Stomach smooth muscle (tissue), 2 donors: ENCODE data around the gene ZBTB4.

Experiments used
- H3K27ac ChIP-seq: one replicate; pipeline ENCODE4 v1.7.0; 2013; ENCODE audit warnings: mild to moderate bottlenecking, low read length, inconsistent platforms
- H3K27me3 ChIP-seq, 2 donors: one replicate each; pipeline ENCODE4 v1.7.0; 2013; ENCODE audit warnings: low read length in 2 of 2; ENCODE audit not compliant: insufficient read depth in 2 of 2, control insufficient read depth in 1 of 2
- H3K36me3 ChIP-seq, 2 donors: one replicate each; pipeline ENCODE4 v1.7.0; 2013; ENCODE audit warnings: low read length in 2 of 2; ENCODE audit not compliant: control insufficient read depth in 2 of 2, insufficient read depth in 2 of 2
- H3K4me1 ChIP-seq: one replicate; pipeline ENCODE4 v1.7.0; 2013; ENCODE audit warnings: low read length; ENCODE audit not compliant: control insufficient read depth, insufficient read depth
- H3K4me3 ChIP-seq, 2 donors: one replicate each; pipeline ENCODE4 v1.7.0; 2013; ENCODE audit warnings: low read length in 2 of 2
- H3K9ac ChIP-seq, 2 donors: one replicate each; pipeline ENCODE4 v1.7.0; 2013; ENCODE audit warnings: low read length in 2 of 2, mild to moderate bottlenecking in 1 of 2
- H3K9me3 ChIP-seq, 2 donors: one replicate each; pipeline ENCODE4 v1.7.0; 2013; ENCODE audit warnings: low read length in 2 of 2; ENCODE audit not compliant: control insufficient read depth in 2 of 2
- donor health status: healthy.
- donor health status: Pancreatic carcinoma.

The ZBTB4 gene

DNA sequence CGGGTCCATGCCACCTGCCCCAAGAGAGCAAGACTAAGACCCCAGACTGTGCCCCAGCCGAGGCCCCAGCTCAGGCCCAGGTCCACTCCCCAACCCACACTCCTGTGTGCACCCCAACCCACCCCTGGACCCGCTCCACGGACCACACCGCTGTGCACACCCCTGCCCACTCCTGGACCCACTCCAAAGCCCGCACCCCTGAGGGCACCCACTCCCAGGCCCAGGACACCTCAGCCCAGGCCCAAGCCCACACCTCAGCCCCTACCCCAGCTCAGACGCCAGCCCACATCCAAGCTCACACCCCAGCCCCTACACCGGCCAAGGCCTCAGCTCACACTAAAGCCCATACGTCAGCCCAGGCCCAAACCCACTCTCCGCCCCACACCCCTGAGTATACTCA lies 49.7 kb downstream of the ZBTB4 start:
- Histone ChIP-seq H3K4me3 (no peak overlapping the region), H3K36me3 (no peaks in the 10 kb centered on the region), H3K27me3 (peaks cover 9 to 15% of the 10 kb centered on the region in 2 donors), H3K9ac (no peak overlapping the region), H3K27ac (no peak overlapping the region), H3K4me1 (no peaks in the 10 kb centered on the region), H3K9me3 (no peaks in the 10 kb centered on the region)

- Histone ChIP-seq H3K27me3 (peaks cover 5 to 9% of the 10 kb centered on the region in 2 donors), H3K9me3 (no peaks in the 10 kb centered on the region), H3K4me3 (no peak within 1 kb of the TSS), H3K36me3 (no peaks in the 10 kb centered on the region), H3K4me1 (no peaks in the 10 kb centered on the region), H3K9ac (no peak within 1 kb of the TSS), H3K27ac (no peak within 1 kb of the TSS)
Observed at GRCh38 chr17:7428557-7428956, 50.9 kb downstream of the ZBTB4 start, which contains the start of gene SPEM3. Gene SPEM3 (plus strand): TSS chr17:7428857. CDS start chr17:7428903, 46 bp downstream.

GRCh38 chr17:7427549-7427948 lies 51.9 kb downstream of the ZBTB4 start:
- Histone ChIP-seq H3K27ac (no peak overlapping the region), H3K4me3 (no peak overlapping the region), H3K9ac (no peak overlapping the region), H3K27me3 (peaks cover 4% of the 10 kb centered on the region in 2 donors), H3K4me1 (no peaks in the 10 kb centered on the region), H3K36me3 (no peaks in the 10 kb centered on the region), H3K9me3 (no peaks in the 10 kb centered on the region)

- Histone ChIP-seq H3K36me3 (no peaks in the 10 kb centered on the region), H3K4me3 (no peak overlapping the region), H3K4me1 (no peaks in the 10 kb centered on the region), H3K9me3 (no peaks in the 10 kb centered on the region), H3K9ac (no peak overlapping the region), H3K27me3 (peaks cover 0 to under 1% of the 10 kb centered on the region in 2 donors), H3K27ac (no peak overlapping the region)
Observed at GRCh38 chr17:7426896-7427489, 52.4 kb downstream of the ZBTB4 start.

DNA sequence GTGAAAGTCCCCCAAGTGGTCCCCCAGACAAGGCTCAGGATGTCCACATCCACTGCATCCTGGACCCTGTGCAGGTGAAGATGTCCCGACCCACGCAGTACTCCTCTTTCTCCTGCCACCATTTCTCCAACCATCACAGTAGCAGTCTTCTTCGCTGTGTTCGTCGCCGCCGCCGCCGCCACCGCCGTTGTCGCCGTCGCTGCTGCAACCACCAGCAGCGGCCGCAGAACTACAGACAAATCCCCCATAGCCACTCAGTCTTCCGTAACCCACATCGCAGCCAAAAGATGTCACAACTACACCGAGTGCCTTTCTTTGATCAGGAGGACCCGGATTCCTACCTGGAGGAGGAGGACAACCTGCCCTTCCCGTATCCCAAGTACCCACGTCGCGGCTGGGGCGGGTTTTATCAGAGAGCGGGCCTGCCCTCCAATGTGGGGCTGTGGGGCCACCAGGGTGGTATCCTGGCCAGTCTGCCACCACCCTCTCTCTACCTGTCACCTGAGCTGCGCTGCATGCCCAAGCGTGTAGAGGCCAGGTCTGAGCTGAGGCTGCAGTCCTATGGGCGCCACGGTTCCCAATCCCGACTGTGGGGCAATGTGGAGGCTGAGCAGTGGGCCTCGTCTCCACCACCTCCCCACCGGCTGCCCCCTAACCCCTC lies 53.1 kb downstream of the ZBTB4 start:
- Histone ChIP-seq H3K4me3 (no peak overlapping the region), H3K27ac (no peak overlapping the region), H3K9ac (no peak overlapping the region), H3K4me1 (no peaks in the 10 kb centered on the region), H3K27me3 (no peaks in the 10 kb centered on the region), H3K9me3 (no peaks in the 10 kb centered on the region), H3K36me3 (no peaks in the 10 kb centered on the region)

GRCh38 chr17:7425756-7426155 lies 53.7 kb downstream of the ZBTB4 start:
- no peaks in the 10 kb centered on the region for H3K4me1 ChIP-seq
- no peak overlapping the region for H3K4me3 ChIP-seq
- H3K9ac ChIP-seq, result no peak overlapping the region
- H3K27ac ChIP-seq, result no peak overlapping the region
- H3K36me3 ChIP-seq, result no peaks in the 10 kb centered on the region
- H3K9me3 ChIP-seq, result no peaks in the 10 kb centered on the region
- no peaks in the 10 kb centered on the region for H3K27me3 ChIP-seq

DNA sequence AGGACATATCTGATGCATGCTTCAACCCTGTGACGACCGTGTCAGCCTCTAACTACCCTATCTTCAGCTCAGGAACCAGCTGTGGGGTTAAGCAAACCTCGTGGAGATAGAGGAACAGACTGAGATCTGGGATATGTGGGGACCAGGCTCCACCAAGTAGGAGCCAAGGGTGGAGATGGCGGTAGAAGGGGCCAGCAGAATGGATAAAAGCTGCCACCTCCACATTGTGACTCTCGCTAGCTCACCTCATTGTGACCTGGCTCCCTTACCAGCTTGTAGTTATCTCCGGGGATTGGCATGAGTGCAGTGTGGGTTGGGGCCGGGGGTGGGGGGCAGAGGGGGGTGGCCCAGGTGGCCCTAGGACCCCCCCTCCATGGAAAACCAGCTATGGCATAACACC lies 54.1 kb downstream of the ZBTB4 start, which contains the start of gene SPEM2:
SPEM2 (plus strand) TSS at position 301 of the 400 bp plus-strand sequence; CDS start at position 374, 73 bp downstream.
- no peaks in the 10 kb centered on the region for H3K27me3 ChIP-seq
- H3K9ac ChIP-seq, result no peak within 1 kb of the TSS
- H3K36me3 ChIP-seq, result no peaks in the 10 kb centered on the region
- no peak within 1 kb of the TSS for H3K4me3 ChIP-seq
- H3K9me3 ChIP-seq, result no peaks in the 10 kb centered on the region
- H3K27ac ChIP-seq, result no peak within 1 kb of the TSS
- H3K4me1 ChIP-seq, result no peaks in the 10 kb centered on the region

GRCh38 chr17:7423679-7424078 lies 55.8 kb downstream of the ZBTB4 start:
- Histone ChIP-seq H3K4me1 (no peaks in the 10 kb centered on the region), H3K27me3 (no peaks in the 10 kb centered on the region), H3K4me3 (no peak overlapping the region), H3K27ac (no peak overlapping the region), H3K9ac (no peak overlapping the region), H3K9me3 (no peaks in the 10 kb centered on the region), H3K36me3 (no peaks in the 10 kb centered on the region)

- Histone ChIP-seq H3K27ac (no peak overlapping the region), H3K9ac (no peak overlapping the region), H3K4me3 (no peak overlapping the region), H3K36me3 (peaks cover 0 to 2% of the 10 kb centered on the region in 2 donors), H3K4me1 (no peaks in the 10 kb centered on the region), H3K27me3 (no peaks in the 10 kb centered on the region), H3K9me3 (no peaks in the 10 kb centered on the region)
Observed at GRCh38 chr17:7421186-7421585, 58.2 kb downstream of the ZBTB4 start.

DNA sequence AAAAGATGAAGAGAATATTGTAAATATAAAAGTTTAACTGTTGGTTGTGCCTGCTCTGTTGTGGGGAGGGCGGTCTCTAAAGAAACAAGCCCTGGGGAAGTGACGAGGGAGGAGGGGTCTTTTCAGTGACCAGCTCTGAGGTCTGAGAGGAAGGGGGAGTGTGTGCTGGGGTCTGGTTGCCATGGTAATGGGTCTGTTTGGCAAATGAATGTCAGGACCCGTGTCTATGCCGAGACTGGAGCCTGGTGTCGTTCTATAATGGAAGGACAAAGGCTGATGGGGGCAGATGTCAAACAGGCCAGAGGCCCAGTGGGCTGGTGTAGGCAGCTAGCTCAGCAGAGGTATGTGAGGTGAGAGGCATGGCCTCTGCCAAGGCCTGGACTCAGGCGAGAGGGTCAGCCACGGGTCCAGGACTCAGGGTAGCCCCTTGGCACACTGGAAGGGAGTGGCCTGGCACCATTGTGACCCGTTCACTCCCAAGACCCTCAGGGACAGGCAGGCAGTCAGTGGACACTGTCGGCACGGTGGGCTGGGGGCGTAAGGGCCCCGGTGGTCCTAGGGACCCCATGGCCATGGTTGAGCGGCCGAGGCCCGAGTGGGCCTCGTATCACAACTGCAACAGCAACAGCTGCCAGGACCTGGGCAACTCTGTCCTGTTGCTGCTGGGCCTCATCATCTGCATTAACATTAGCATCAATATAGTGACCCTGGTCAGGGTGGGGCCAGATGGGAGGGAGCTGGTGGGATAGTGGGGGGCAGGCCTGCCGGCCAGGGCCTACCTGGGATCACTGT lies 59.4 kb downstream of the ZBTB4 start, which contains the start of gene SPEM1:
SPEM1 (plus strand) TSS at position 506 of the 792 bp plus-strand sequence; CDS start at position 567, 61 bp downstream.
- H3K36me3 ChIP-seq, result peaks cover 5% of the 10 kb centered on the region in 2 donors
- no peak within 1 kb of the TSS for H3K9ac ChIP-seq
- H3K4me3 ChIP-seq, result no peak within 1 kb of the TSS
- H3K27ac ChIP-seq, result no peak within 1 kb of the TSS
- no peaks in the 10 kb centered on the region for H3K4me1 ChIP-seq
- no peaks in the 10 kb centered on the region for H3K27me3 ChIP-seq
- no peaks in the 10 kb centered on the region for H3K9me3 ChIP-seq
